Measurements from ENCODE around the gene RFTN1. TPM values are rescaled to one million over a fixed set of nuclear protein-coding genes. Genes with fewer than 3 reads are reported as not detected.

The RFTN1 gene
- total and polyA plus RNA-seq, 9 of the 15 experiments (the other 6 are each of a cell fraction or from before 2014, with no cell fraction given), result 0.08 to 0.51 (median 0.11) TPM; not detected in 6

- ATAC-seq (no peak), FAIRE-seq (no peak), DNase-seq (ENCODE audit: extremely low read depth in 1 of 4, low spot score in 3 of 4) (no peak)
- no TSS peak for BruUV-seq (replicated peaks)
- TF ChIP-seq KLF13 (tag; IDR thresholded peaks at IDR 0.05; ENCODE audit: borderline replicate concordance, low read depth), result no peak
- TF ChIP-seq RFX1 (IDR thresholded peaks at IDR 0.05), result peak; percentile 10; the same call in 1 of the 2 replicates
- TF ChIP-seq ERF (CRISPR knock-in tag; IDR thresholded peaks at IDR 0.05), result no peak
- TF ChIP-seq POLR2H (tag; IDR thresholded peaks at IDR 0.05; ENCODE audit: low read depth), result no peak
- Histone ChIP-seq H3K9me1 (ENCODE audit: control insufficient read depth, insufficient read depth, low read length) (no peaks in the 10 kb centered on the region), H3K27me3 (ENCODE audit: control insufficient read depth in 2 of 2, insufficient read depth in 2 of 2, low read length in 2 of 2) (no peaks in the 10 kb centered on the region), H3K4me1 (replicated peaks in 1 of 2; ENCODE audit: control insufficient read depth in 2 of 2, insufficient read depth in 2 of 2, low read length in 2 of 2) (no peaks in the 10 kb centered on the region), H3K9me3 (replicated peaks; ENCODE audit: control insufficient read depth, insufficient read depth, low read depth, low read length) (no peaks in the 10 kb centered on the region), H3K4me2 (ENCODE audit: insufficient read depth, low read length) (no peak overlapping the region), H3K36me3 (ENCODE audit: control insufficient read depth, insufficient read depth, low read length) (peaks cover 44% of the 10 kb centered on the region), H3K79me2 (ENCODE audit: control insufficient read depth, insufficient read depth, low read length) (no peaks in the 10 kb centered on the region), H2AFZ (ENCODE audit: low read depth, low read length) (no peak overlapping the region), H3K4me3 (no peak overlapping the region), H3K27ac (ENCODE audit: extremely low read depth, low read depth, low read length) (no peak overlapping the region), H3K9ac (ENCODE audit: insufficient read depth in 1 of 2, low read depth in 2 of 2, low read length in 2 of 2) (no peak overlapping the region), H4K20me1 (replicated peaks; ENCODE audit: control insufficient read depth, insufficient read depth, low read length) (no peaks in the 10 kb centered on the region)
- 66% methylated on average over 4 of the region's 4 CpGs for WGBS (ENCODE audit: insufficient coverage, low coverage, missing lambda C conversion rate)
- ChIA-PET CTCF (ENCODE audit: low intra/inter-chr PET ratio) (no interaction called here), POLR2A (interaction anchor here (0.6 kb wide), 1 partner anchor 1686 kb away, joined by 3 read pairs; no protein-coding TSS in a partner anchor)
- in situ Hi-C loops (cut with MboI) (no loop called here), intact Hi-C loops (cut with micrococcal nuclease) (no loop called here)
Observed at GRCh38 chr3:16334909-16335308, 178.6 kb downstream of the RFTN1 start.

GRCh38 chr3:16332904-16333426 is 180.5 kb downstream of the RFTN1 start:
- H3K9ac ChIP-seq (ENCODE audit: insufficient read depth in 1 of 2, low read depth in 2 of 2, low read length in 2 of 2), result no peak overlapping the region
- CTCF ChIA-PET (ENCODE audit: low intra/inter-chr PET ratio), result no interaction called here
- no peak for TF ChIP-seq ZNF197 (CRISPR knock-in tag; IDR thresholded peaks at IDR 0.05; ENCODE audit: low read depth)
- no peak for TF ChIP-seq NR4A1 (CRISPR knock-in tag; IDR thresholded peaks at IDR 0.05)
- TF ChIP-seq NR4A1 (tag; IDR thresholded peaks at IDR 0.05), result no peak
- no peak for TF ChIP-seq ZNF444 (CRISPR knock-in tag; IDR thresholded peaks at IDR 0.05)
- TF ChIP-seq ZNF277 (CRISPR knock-in tag; IDR thresholded peaks at IDR 0.05; ENCODE audit: borderline replicate concordance), result no peak
- TF ChIP-seq FOXJ2 (tag; IDR thresholded peaks at IDR 0.05), result no peak
- no peak for TF ChIP-seq ZBTB8A (IDR thresholded peaks at IDR 0.05; ENCODE audit: partially characterized antibody)
- TF ChIP-seq KLF13 (tag; IDR thresholded peaks at IDR 0.05; ENCODE audit: borderline replicate concordance, low read depth), result no peak
- TF ChIP-seq ZNF77 (CRISPR knock-in tag; IDR thresholded peaks at IDR 0.05), result no peak
- no peak for TF ChIP-seq HSF4 (CRISPR knock-in tag; IDR thresholded peaks at IDR 0.05; ENCODE audit: borderline replicate concordance)
- TF ChIP-seq FOXA1 (IDR thresholded peaks at IDR 0.05; ENCODE audit: borderline replicate concordance), result no peak
- TF ChIP-seq HIVEP1 (CRISPR knock-in tag; IDR thresholded peaks at IDR 0.05), result no peak
- TF ChIP-seq MCM2 (IDR thresholded peaks at IDR 0.05; ENCODE audit: low read depth), result no peak

More at GRCh38 chr3:16332904-16333426, 180.5 kb downstream of the RFTN1 start:
- Histone ChIP-seq H3K4me3 (no peak overlapping the region), H3K4me1 (replicated peaks in 1 of 2; ENCODE audit: control insufficient read depth in 2 of 2, insufficient read depth in 2 of 2, low read length in 2 of 2) (no peaks in the 10 kb centered on the region), H3K27me3 (ENCODE audit: control insufficient read depth in 2 of 2, insufficient read depth in 2 of 2, low read length in 2 of 2) (no peaks in the 10 kb centered on the region), H3K4me2 (ENCODE audit: insufficient read depth, low read length) (no peak overlapping the region), H3K36me3 (ENCODE audit: control insufficient read depth, insufficient read depth, low read length) (peaks cover 62% of the 10 kb centered on the region), H3K79me2 (ENCODE audit: control insufficient read depth, insufficient read depth, low read length) (no peaks in the 10 kb centered on the region), H4K20me1 (replicated peaks; ENCODE audit: control insufficient read depth, insufficient read depth, low read length) (no peaks in the 10 kb centered on the region), H3K9me1 (ENCODE audit: control insufficient read depth, insufficient read depth, low read length) (no peaks in the 10 kb centered on the region), H2AFZ (ENCODE audit: low read depth, low read length) (no peak overlapping the region), H3K27ac (ENCODE audit: extremely low read depth, low read depth, low read length) (no peak overlapping the region), H3K9me3 (replicated peaks; ENCODE audit: control insufficient read depth, insufficient read depth, low read depth, low read length) (no peaks in the 10 kb centered on the region)
- in situ Hi-C loops (cut with MboI), result no loop called here
- DNase-seq (ENCODE audit: extremely low read depth in 1 of 4, low spot score in 3 of 4) (no peak), FAIRE-seq (peak; percentile 35), ATAC-seq (no peak)
- 100% methylated on average over 1 of the region's 1 CpG for WGBS (ENCODE audit: insufficient coverage, low coverage, missing lambda C conversion rate)
- intact Hi-C loops (cut with micrococcal nuclease), result no loop called here
- POLR2A ChIA-PET, result interaction anchor here (1.1 kb wide), 1 partner anchor 24 kb away, joined by 3 read pairs; no protein-coding TSS in a partner anchor
- no TSS peak for BruUV-seq (replicated peaks)
